GM21381 (cell line): Measurements from ENCODE around the gene EIF5AL1.
A peak's percentile ranks its signal among the peaks of the same experiment; 100 is the strongest.
"Not testable (repeated sequence)": the region's sequence is repeated elsewhere in the genome, so short reads cannot be mapped to it uniquely, and the experiment has no call there.

ENCODE experiments used
- ATAC-seq: cut with Tn5 transposase; IDR thresholded peaks from one replicate; pipeline ENCODE4 v1.9.1; 2021; ENCODE audit warnings: mild to moderate bottlenecking, moderate library complexity; ENCODE audit not compliant: unreplicated experiment

The EIF5AL1 gene

GRCh38 chr10:79487296-79488194 is 24.8 kb upstream of the EIF5AL1 start:
- ATAC-seq, result peak; percentile 78

- ATAC-seq, result no peak
These were observed 24.0 kb upstream of the EIF5AL1 start for GRCh38 chr10:79488336-79488735.

GRCh38 chr10:79488870-79489269 is 23.5 kb upstream of the EIF5AL1 start:
- no peak for ATAC-seq

- ATAC-seq, result no peak
These were observed 21.8 kb upstream of the EIF5AL1 start for GRCh38 chr10:79490400-79491142.

GRCh38 chr10:79491143-79491835 is 21.0 kb upstream of the EIF5AL1 start:
- ATAC-seq, result no peak

GRCh38 chr10:79492256-79492655 is 20.1 kb upstream of the EIF5AL1 start:
- ATAC-seq, result no peak

- ATAC-seq, result no peak
These were observed 19.5 kb upstream of the EIF5AL1 start for GRCh38 chr10:79492839-79493238.

- no peak for ATAC-seq
These were observed 18.5 kb upstream of the EIF5AL1 start for GRCh38 chr10:79493806-79494205.

GRCh38 chr10:79494871-79495705 is 17.2 kb upstream of the EIF5AL1 start:
- no peak for ATAC-seq

GRCh38 chr10:79495791-79496190 is 16.5 kb upstream of the EIF5AL1 start:
- no peak for ATAC-seq

GRCh38 chr10:79496896-79497295 is 15.4 kb upstream of the EIF5AL1 start:
- ATAC-seq, result no peak

GRCh38 chr10:79498291-79498829 is 14.0 kb upstream of the EIF5AL1 start:
- ATAC-seq, result no peak

GRCh38 chr10:79502561-79503309 is 9.6 kb upstream of the EIF5AL1 start:
- ATAC-seq, result no peak

GRCh38 chr10:79503787-79504186 is 8.5 kb upstream of the EIF5AL1 start:
- ATAC-seq, result not testable (repeated sequence)

GRCh38 chr10:79504483-79504882 is 7.8 kb upstream of the EIF5AL1 start:
- ATAC-seq, result not testable (repeated sequence)

GRCh38 chr10:79505328-79505727 is 7.0 kb upstream of the EIF5AL1 start:
- ATAC-seq, result not testable (repeated sequence)

GRCh38 chr10:79505829-79506228 is 6.5 kb upstream of the EIF5AL1 start:
- no peak for ATAC-seq

- ATAC-seq, result no peak
These were observed 4.7 kb upstream of the EIF5AL1 start for GRCh38 chr10:79507440-79508167.

- not testable (repeated sequence) for ATAC-seq
These were observed 4.1 kb upstream of the EIF5AL1 start for GRCh38 chr10:79508245-79508644.
